Measurements from ENCODE around the gene TENT4A. TPM values are rescaled to one million over a fixed set of nuclear protein-coding genes. Genes with fewer than 3 reads are reported as not detected.

The TENT4A gene
- total RNA-seq, 4 donors from 2014 or later = 14.1 to 43.3 (median 27.2) TPM

GRCh38 chr5:6686501-6686900 is 26.7 kb upstream of the TENT4A start:
- intact Hi-C loops (cut with DNase I; ENCODE audit: low total_unique reads) = no loop called here
- H3K27ac ChIP-seq = no peak overlapping the region
- H3K9me3 ChIP-seq = no peaks in the 10 kb centered on the region
- no peak for TF ChIP-seq CTCF (IDR thresholded peaks at IDR 0.05)
- no peak for TF ChIP-seq POLR2A (IDR thresholded peaks at IDR 0.05)
- no peak overlapping the region for H3K4me3 ChIP-seq
- H3K36me3 ChIP-seq = no peaks in the 10 kb centered on the region
- no peaks in the 10 kb centered on the region for H3K4me1 ChIP-seq
- H3K27me3 ChIP-seq = peaks cover 0 to 3% of the 10 kb centered on the region in 2 donors
- DNase-seq = no peak

GRCh38 chr5:6686915-6687409 is 26.3 kb upstream of the TENT4A start:
- H3K27ac ChIP-seq = no peak overlapping the region
- no peak for DNase-seq
- TF ChIP-seq CTCF (IDR thresholded peaks at IDR 0.05) = no peak
- no peak for TF ChIP-seq POLR2A (IDR thresholded peaks at IDR 0.05)
- H3K4me3 ChIP-seq = no peak overlapping the region
- H3K4me1 ChIP-seq = no peaks in the 10 kb centered on the region
- no peaks in the 10 kb centered on the region for H3K9me3 ChIP-seq
- peaks cover 0 to 8% of the 10 kb centered on the region in 2 donors for H3K27me3 ChIP-seq
- intact Hi-C loops (cut with DNase I; ENCODE audit: low total_unique reads) = no loop called here
- H3K36me3 ChIP-seq = no peaks in the 10 kb centered on the region

- no peaks in the 10 kb centered on the region for H3K36me3 ChIP-seq
- no peaks in the 10 kb centered on the region for H3K9me3 ChIP-seq
- no peak for DNase-seq
- no peaks in the 10 kb centered on the region for H3K4me1 ChIP-seq
- H3K27me3 ChIP-seq = peaks cover 0 to 12% of the 10 kb centered on the region in 2 donors
- TF ChIP-seq CTCF (IDR thresholded peaks at IDR 0.05) (no peak), POLR2A (IDR thresholded peaks at IDR 0.05) (no peak)
- H3K4me3 ChIP-seq = no peak overlapping the region
- intact Hi-C loops (cut with DNase I; ENCODE audit: low total_unique reads) = no loop called here
- no peak overlapping the region for H3K27ac ChIP-seq
These were observed 25.7 kb upstream of the TENT4A start for GRCh38 chr5:6687505-6687904.

- Histone ChIP-seq H3K4me3 (no peak overlapping the region), H3K4me1 (no peaks in the 10 kb centered on the region), H3K36me3 (no peaks in the 10 kb centered on the region), H3K27me3 (peaks cover 0 to 12% of the 10 kb centered on the region in 2 donors), H3K9me3 (no peaks in the 10 kb centered on the region), H3K27ac (no peak overlapping the region)
- no peak for TF ChIP-seq POLR2A (IDR thresholded peaks at IDR 0.05)
- TF ChIP-seq CTCF (IDR thresholded peaks at IDR 0.05) = no peak
- DNase-seq = no peak
- intact Hi-C loops (cut with DNase I; ENCODE audit: low total_unique reads) = no loop called here
These were observed 20.3 kb upstream of the TENT4A start for GRCh38 chr5:6692906-6693305.

- no peak overlapping the region for H3K27ac ChIP-seq
- H3K4me3 ChIP-seq = no peak overlapping the region
- H3K4me1 ChIP-seq = peaks cover 0 to 2% of the 10 kb centered on the region in 2 donors
- no peaks in the 10 kb centered on the region for H3K36me3 ChIP-seq
- intact Hi-C loops (cut with DNase I; ENCODE audit: low total_unique reads) = no loop called here
- no peak for DNase-seq
- H3K27me3 ChIP-seq = no peaks in the 10 kb centered on the region
- TF ChIP-seq CTCF (IDR thresholded peaks at IDR 0.05) (no peak), POLR2A (IDR thresholded peaks at IDR 0.05) (no peak)
- H3K9me3 ChIP-seq = no peaks in the 10 kb centered on the region
These were observed 14.5 kb upstream of the TENT4A start for GRCh38 chr5:6698696-6699095.
